ENCODE results near the gene RLF.

RLF gene

DNA sequence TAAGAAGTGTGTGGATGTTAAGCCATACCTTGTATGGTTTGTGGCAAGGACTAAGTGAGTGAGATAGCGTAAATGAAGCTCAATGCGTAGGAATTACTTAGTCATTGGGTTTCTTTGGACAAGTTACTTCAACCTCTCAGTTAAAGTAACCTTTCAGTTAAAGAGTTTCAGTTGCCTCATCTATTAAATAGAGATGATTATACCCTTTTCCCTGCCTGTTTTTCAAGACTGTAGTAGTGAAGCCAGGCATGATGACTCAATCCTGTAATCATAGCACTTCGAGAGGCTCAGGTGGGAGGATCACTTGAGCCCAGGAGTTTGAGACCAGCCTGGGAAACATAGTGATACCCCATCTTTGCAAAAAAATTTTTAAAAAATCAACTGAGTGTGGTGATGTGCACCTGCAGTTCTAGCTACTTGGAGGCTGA is 103.2 kb downstream of the RLF start:
- H3K9ac ChIP-seq (ENCODE audit: low read length): no peak overlapping the region
- H2BK120ac ChIP-seq (ENCODE audit: low read depth, low read length): no peak overlapping the region
- H3K23ac ChIP-seq (ENCODE audit: low read length): no peak overlapping the region
- H4K5ac ChIP-seq (ENCODE audit: low read length): no peak overlapping the region
- H3K36me3 ChIP-seq (ENCODE audit: control insufficient read depth, insufficient read depth, low read length): peaks cover 3% of the 10 kb centered on the region
- H3K18ac ChIP-seq (ENCODE audit: low read length): no peak overlapping the region
- H3K4ac ChIP-seq (ENCODE audit: low read depth, low read length): no peak overlapping the region
- peaks cover 4% of the 10 kb centered on the region for H3K79me1 ChIP-seq (ENCODE audit: low read length)
- H3K4me3 ChIP-seq (ENCODE audit: low read length): no peak overlapping the region
- H3K27me3 ChIP-seq (ENCODE audit: insufficient read depth, low read length, poor library complexity): no peaks in the 10 kb centered on the region
- peaks cover 3% of the 10 kb centered on the region for H3K79me2 ChIP-seq (ENCODE audit: control insufficient read depth, insufficient read depth, low read length)
- no peak overlapping the region for H3K27ac ChIP-seq (ENCODE audit: low read depth, low read length)
- DNase-seq: no peak
- WGBS (ENCODE audit: extremely low coverage, insufficient coverage, low lambda C conversion rate): no CpG with 5 or more reads among the region's 3 CpGs
- H3K4me2 ChIP-seq (ENCODE audit: low read length): no peak overlapping the region
- no peak overlapping the region for H2BK5ac ChIP-seq (ENCODE audit: low read length)
- H3K4me1 ChIP-seq (ENCODE audit: control insufficient read depth, low read depth, low read length): no peaks in the 10 kb centered on the region
- H2AK5ac ChIP-seq (ENCODE audit: low read length): no peak overlapping the region
- no peak overlapping the region for H2BK15ac ChIP-seq (replicated peaks; ENCODE audit: low read depth)
- H3K56ac ChIP-seq (ENCODE audit: low read length): no peak overlapping the region
- no peak overlapping the region for H4K8ac ChIP-seq (ENCODE audit: low read depth, low read length)

- peaks cover 2% of the 10 kb centered on the region for H3K79me1 ChIP-seq (ENCODE audit: low read length)
- DNase-seq: no peak
- H3K27ac ChIP-seq (ENCODE audit: low read depth, low read length): no peak overlapping the region
These were observed 104.1 kb downstream of the RLF start for GRCh38 chr1:40265298-40265697.

DNA sequence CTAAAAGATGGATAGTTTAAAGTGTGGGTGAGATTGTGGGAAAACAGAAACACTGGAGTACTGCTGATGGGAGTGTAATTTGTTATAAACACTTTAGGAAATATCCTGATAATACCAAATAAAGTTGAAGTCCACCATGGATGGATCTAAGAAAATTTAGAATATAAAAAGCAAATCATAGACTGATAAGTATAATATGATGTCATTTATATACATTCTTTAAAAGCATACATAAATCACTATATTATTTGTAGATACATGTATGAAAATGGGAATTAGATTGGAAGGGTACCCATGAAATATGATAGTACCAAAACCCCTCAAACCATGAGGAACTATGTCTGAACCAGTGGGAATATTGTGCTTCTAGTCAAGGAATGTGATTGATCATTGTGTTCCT is 104.7 kb downstream of the RLF start:
- Histone ChIP-seq H3K4me2 (ENCODE audit: low read length) (no peak overlapping the region), H3K4me3 (ENCODE audit: low read length) (no peak overlapping the region), H3K4ac (ENCODE audit: low read depth, low read length) (no peak overlapping the region), H3K36me3 (ENCODE audit: control insufficient read depth, insufficient read depth, low read length) (peaks cover 3% of the 10 kb centered on the region), H2BK120ac (ENCODE audit: low read depth, low read length) (no peak overlapping the region), H3K79me1 (ENCODE audit: low read length) (peaks cover 2% of the 10 kb centered on the region), H3K18ac (ENCODE audit: low read length) (no peak overlapping the region), H3K79me2 (ENCODE audit: control insufficient read depth, insufficient read depth, low read length) (no peaks in the 10 kb centered on the region), H3K56ac (ENCODE audit: low read length) (no peak overlapping the region), H3K27ac (ENCODE audit: low read depth, low read length) (no peak overlapping the region), H3K4me1 (ENCODE audit: control insufficient read depth, low read depth, low read length) (no peaks in the 10 kb centered on the region), H2AK5ac (ENCODE audit: low read length) (no peak overlapping the region), H3K27me3 (ENCODE audit: insufficient read depth, low read length, poor library complexity) (no peaks in the 10 kb centered on the region), H4K5ac (ENCODE audit: low read length) (no peak overlapping the region), H2BK15ac (replicated peaks; ENCODE audit: low read depth) (no peak overlapping the region), H3K9ac (ENCODE audit: low read length) (no peak overlapping the region), H2BK5ac (ENCODE audit: low read length) (no peak overlapping the region), H3K23ac (ENCODE audit: low read length) (no peak overlapping the region), H4K8ac (ENCODE audit: low read depth, low read length) (no peak overlapping the region)
- DNase-seq: no peak

More at GRCh38 chr1:40265298-40265697, 104.1 kb downstream of the RLF start:
- no peak overlapping the region for H2AK5ac ChIP-seq (ENCODE audit: low read length)
- no peak overlapping the region for H3K23ac ChIP-seq (ENCODE audit: low read length)
- no peak overlapping the region for H2BK120ac ChIP-seq (ENCODE audit: low read depth, low read length)
- H3K18ac ChIP-seq (ENCODE audit: low read length): no peak overlapping the region
- no peak overlapping the region for H2BK15ac ChIP-seq (replicated peaks; ENCODE audit: low read depth)
- H3K4me3 ChIP-seq (ENCODE audit: low read length): no peak overlapping the region
- no peak overlapping the region for H3K56ac ChIP-seq (ENCODE audit: low read length)
- H4K8ac ChIP-seq (ENCODE audit: low read depth, low read length): no peak overlapping the region
- H3K4me1 ChIP-seq (ENCODE audit: control insufficient read depth, low read depth, low read length): no peaks in the 10 kb centered on the region
- H3K79me2 ChIP-seq (ENCODE audit: control insufficient read depth, insufficient read depth, low read length): no peaks in the 10 kb centered on the region
- H2BK5ac ChIP-seq (ENCODE audit: low read length): no peak overlapping the region
- no peak overlapping the region for H3K9ac ChIP-seq (ENCODE audit: low read length)
- H3K4ac ChIP-seq (ENCODE audit: low read depth, low read length): no peak overlapping the region
- no peak overlapping the region for H3K4me2 ChIP-seq (ENCODE audit: low read length)
- peaks cover 3% of the 10 kb centered on the region for H3K36me3 ChIP-seq (ENCODE audit: control insufficient read depth, insufficient read depth, low read length)
- H4K5ac ChIP-seq (ENCODE audit: low read length): no peak overlapping the region
- H3K27me3 ChIP-seq (ENCODE audit: insufficient read depth, low read length, poor library complexity): no peaks in the 10 kb centered on the region

- Histone ChIP-seq H2AK5ac (ENCODE audit: low read length) (no peak overlapping the region), H3K36me3 (ENCODE audit: control insufficient read depth, insufficient read depth, low read length) (peaks cover 3% of the 10 kb centered on the region), H3K4me3 (ENCODE audit: low read length) (no peak overlapping the region), H2BK120ac (ENCODE audit: low read depth, low read length) (no peak overlapping the region), H3K79me2 (ENCODE audit: control insufficient read depth, insufficient read depth, low read length) (no peaks in the 10 kb centered on the region), H3K56ac (ENCODE audit: low read length) (no peak overlapping the region), H3K4me2 (ENCODE audit: low read length) (no peak overlapping the region), H3K4me1 (ENCODE audit: control insufficient read depth, low read depth, low read length) (no peaks in the 10 kb centered on the region), H4K8ac (ENCODE audit: low read depth, low read length) (no peak overlapping the region), H2BK5ac (ENCODE audit: low read length) (no peak overlapping the region), H3K4ac (ENCODE audit: low read depth, low read length) (no peak overlapping the region), H4K5ac (ENCODE audit: low read length) (no peak overlapping the region), H2BK15ac (replicated peaks; ENCODE audit: low read depth) (no peak overlapping the region), H3K27me3 (ENCODE audit: insufficient read depth, low read length, poor library complexity) (no peaks in the 10 kb centered on the region), H3K79me1 (ENCODE audit: low read length) (peaks cover 2% of the 10 kb centered on the region), H3K27ac (ENCODE audit: low read depth, low read length) (no peak overlapping the region), H3K23ac (ENCODE audit: low read length) (no peak overlapping the region), H3K18ac (ENCODE audit: low read length) (no peak overlapping the region), H3K9ac (ENCODE audit: low read length) (no peak overlapping the region)
- no peak for DNase-seq
- WGBS (ENCODE audit: extremely low coverage, insufficient coverage, low lambda C conversion rate): no CpG with 5 or more reads among the region's 6 CpGs
These were observed 105.8 kb downstream of the RLF start for GRCh38 chr1:40266786-40267535.

- Histone ChIP-seq H3K23ac (ENCODE audit: low read length) (no peak overlapping the region), H2BK5ac (ENCODE audit: low read length) (no peak overlapping the region), H3K4me1 (ENCODE audit: control insufficient read depth, low read depth, low read length) (no peaks in the 10 kb centered on the region), H3K56ac (ENCODE audit: low read length) (no peak overlapping the region), H3K79me2 (ENCODE audit: control insufficient read depth, insufficient read depth, low read length) (no peaks in the 10 kb centered on the region), H3K36me3 (ENCODE audit: control insufficient read depth, insufficient read depth, low read length) (peaks cover 2% of the 10 kb centered on the region), H3K18ac (ENCODE audit: low read length) (no peak overlapping the region), H3K4ac (ENCODE audit: low read depth, low read length) (no peak overlapping the region), H3K27ac (ENCODE audit: low read depth, low read length) (no peak overlapping the region), H2AK5ac (ENCODE audit: low read length) (no peak overlapping the region), H2BK15ac (replicated peaks; ENCODE audit: low read depth) (no peak overlapping the region), H3K4me2 (ENCODE audit: low read length) (no peak overlapping the region), H4K8ac (ENCODE audit: low read depth, low read length) (no peak overlapping the region), H2BK120ac (ENCODE audit: low read depth, low read length) (no peak overlapping the region), H3K4me3 (ENCODE audit: low read length) (no peak overlapping the region), H4K5ac (ENCODE audit: low read length) (no peak overlapping the region), H3K27me3 (ENCODE audit: insufficient read depth, low read length, poor library complexity) (no peaks in the 10 kb centered on the region), H3K79me1 (ENCODE audit: low read length) (peaks cover 2% of the 10 kb centered on the region), H3K9ac (ENCODE audit: low read length) (no peak overlapping the region)
- WGBS (ENCODE audit: extremely low coverage, insufficient coverage, low lambda C conversion rate): no CpG with 5 or more reads among the region's 2 CpGs
- DNase-seq: no peak
These were observed 106.6 kb downstream of the RLF start for GRCh38 chr1:40267767-40268187.

- no peak overlapping the region for H3K27ac ChIP-seq (ENCODE audit: low read depth, low read length)
These were observed 107.0 kb downstream of the RLF start for GRCh38 chr1:40268211-40268610.

More at GRCh38 chr1:40268211-40268610, 107.0 kb downstream of the RLF start:
- Histone ChIP-seq H3K36me3 (ENCODE audit: control insufficient read depth, insufficient read depth, low read length) (no peaks in the 10 kb centered on the region), H4K8ac (ENCODE audit: low read depth, low read length) (no peak overlapping the region), H2AK5ac (ENCODE audit: low read length) (no peak overlapping the region), H2BK15ac (replicated peaks; ENCODE audit: low read depth) (no peak overlapping the region), H3K79me2 (ENCODE audit: control insufficient read depth, insufficient read depth, low read length) (no peaks in the 10 kb centered on the region), H2BK120ac (ENCODE audit: low read depth, low read length) (no peak overlapping the region), H3K9ac (ENCODE audit: low read length) (no peak overlapping the region), H3K4me2 (ENCODE audit: low read length) (no peak overlapping the region), H3K56ac (ENCODE audit: low read length) (no peak overlapping the region), H3K4me3 (ENCODE audit: low read length) (no peak overlapping the region), H3K4ac (ENCODE audit: low read depth, low read length) (no peak overlapping the region), H4K5ac (ENCODE audit: low read length) (no peak overlapping the region), H3K27me3 (ENCODE audit: insufficient read depth, low read length, poor library complexity) (no peaks in the 10 kb centered on the region), H2BK5ac (ENCODE audit: low read length) (no peak overlapping the region), H3K4me1 (ENCODE audit: control insufficient read depth, low read depth, low read length) (no peaks in the 10 kb centered on the region), H3K79me1 (ENCODE audit: low read length) (peaks cover 2% of the 10 kb centered on the region), H3K23ac (ENCODE audit: low read length) (no peak overlapping the region), H3K18ac (ENCODE audit: low read length) (no peak overlapping the region)
- DNase-seq: no peak

Measured in mesendoderm (in vitro differentiated cells).